ENCODE data around the gene CPNE2.

GRCh38 chr16:57155702-57156350 lies 63.4 kb downstream of the CPNE2 start:
- no peak for TF ChIP-seq CTCF (optimal IDR thresholded peaks at IDR 0.05 in 1 of 3, IDR thresholded peaks at IDR 0.05 in 1 of 3, conservative IDR thresholded peaks at IDR 0.05 in 1 of 3; ENCODE audit: extremely low read depth in 1 of 3, insufficient read depth in 2 of 3, low read length in 3 of 3)
- TF ChIP-seq EZH2 (IDR thresholded peaks at IDR 0.05; ENCODE audit: low read length): no peak

All from keratinocyte (primary cell).